NCI-H187 treated with DMSO at 0.1 percent for 48 hours (cell line): ENCODE results near the gene GNAL.

Experiments used
- DNase-seq: peaks from one replicate; lab custom pipeline; 2025; lab: John Stamatoyannopoulos, UW

GNAL gene

DNA sequence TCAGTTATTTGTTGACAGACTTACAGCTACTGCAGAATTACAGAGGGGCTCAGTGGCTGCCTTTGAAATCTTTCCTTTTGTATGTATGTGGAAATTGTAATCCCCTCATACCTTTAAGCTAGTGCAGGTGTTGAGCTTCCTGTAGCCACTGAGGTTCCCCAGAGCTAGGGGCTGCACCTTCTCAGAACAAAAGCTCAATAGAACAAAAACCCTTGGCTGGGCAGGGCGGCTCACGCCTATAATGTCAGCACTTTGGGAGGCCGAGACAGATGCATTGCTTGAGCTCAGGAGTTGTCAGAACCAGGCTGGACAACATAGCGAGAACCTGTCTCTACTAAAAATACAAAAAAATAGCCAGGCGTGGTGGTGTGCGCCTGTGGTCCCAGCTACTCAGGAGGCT is 120.8 kb downstream of the GNAL start:
- no peak for DNase-seq

DNA sequence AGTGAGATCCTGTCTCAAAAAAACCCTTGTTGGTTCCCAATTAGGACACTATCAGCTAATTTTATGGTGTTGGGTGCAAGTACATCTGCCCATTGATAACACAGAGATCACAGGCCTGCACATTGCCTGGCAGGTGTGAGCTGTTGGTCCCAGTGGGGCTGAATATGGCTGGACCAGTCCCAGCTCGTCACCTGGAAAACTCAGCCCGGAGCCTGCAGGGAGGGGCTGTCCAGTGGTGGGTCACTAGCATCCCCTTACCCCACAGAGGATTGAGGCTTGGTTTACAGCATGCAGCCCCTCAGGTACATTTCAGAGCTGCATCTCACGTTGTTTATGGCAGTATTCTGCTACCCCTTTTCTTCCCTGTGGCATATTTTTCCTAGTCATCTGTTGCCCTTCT is 121.3 kb downstream of the GNAL start:
- no peak for DNase-seq

DNA sequence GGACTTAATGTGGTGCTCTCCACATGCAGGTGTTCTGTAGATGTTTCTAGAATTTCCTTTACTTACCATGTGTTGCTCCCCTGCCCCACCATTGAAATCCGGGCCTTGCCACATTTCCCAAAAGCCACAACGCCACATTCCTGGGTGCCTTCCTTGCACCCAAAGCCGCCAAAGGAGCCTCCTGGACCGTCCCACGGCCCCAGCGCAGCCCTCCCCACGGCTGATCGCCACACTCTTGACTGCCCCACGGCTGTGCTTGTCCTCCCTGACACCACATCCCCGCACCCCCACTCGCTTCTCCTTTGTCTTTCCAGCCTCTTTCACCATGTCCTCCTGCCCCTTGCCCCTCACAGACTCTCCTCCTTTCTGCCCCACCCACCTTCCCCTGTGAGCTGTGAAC is 121.9 kb downstream of the GNAL start:
- DNase-seq, result no peak

DNA sequence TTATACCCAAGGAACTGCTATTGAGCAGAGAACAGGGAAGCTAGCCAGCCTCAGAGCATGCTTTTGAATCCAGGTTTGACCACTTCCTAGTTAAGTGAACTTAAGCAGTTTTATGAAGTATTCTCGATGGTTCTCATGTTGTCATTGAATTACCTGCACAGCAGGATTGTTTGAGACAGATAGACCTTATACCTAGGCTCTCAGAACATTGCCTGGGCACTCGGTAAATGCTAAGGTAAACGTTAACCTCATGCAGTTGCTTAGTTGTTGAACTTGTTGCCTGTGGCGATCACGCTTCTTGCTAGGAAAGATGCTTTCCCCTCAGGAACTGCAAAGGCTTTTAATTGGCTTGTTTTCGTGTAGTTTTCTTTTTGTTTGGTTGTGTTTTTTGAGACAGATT is 128.2 kb downstream of the GNAL start:
- no peak for DNase-seq

DNA sequence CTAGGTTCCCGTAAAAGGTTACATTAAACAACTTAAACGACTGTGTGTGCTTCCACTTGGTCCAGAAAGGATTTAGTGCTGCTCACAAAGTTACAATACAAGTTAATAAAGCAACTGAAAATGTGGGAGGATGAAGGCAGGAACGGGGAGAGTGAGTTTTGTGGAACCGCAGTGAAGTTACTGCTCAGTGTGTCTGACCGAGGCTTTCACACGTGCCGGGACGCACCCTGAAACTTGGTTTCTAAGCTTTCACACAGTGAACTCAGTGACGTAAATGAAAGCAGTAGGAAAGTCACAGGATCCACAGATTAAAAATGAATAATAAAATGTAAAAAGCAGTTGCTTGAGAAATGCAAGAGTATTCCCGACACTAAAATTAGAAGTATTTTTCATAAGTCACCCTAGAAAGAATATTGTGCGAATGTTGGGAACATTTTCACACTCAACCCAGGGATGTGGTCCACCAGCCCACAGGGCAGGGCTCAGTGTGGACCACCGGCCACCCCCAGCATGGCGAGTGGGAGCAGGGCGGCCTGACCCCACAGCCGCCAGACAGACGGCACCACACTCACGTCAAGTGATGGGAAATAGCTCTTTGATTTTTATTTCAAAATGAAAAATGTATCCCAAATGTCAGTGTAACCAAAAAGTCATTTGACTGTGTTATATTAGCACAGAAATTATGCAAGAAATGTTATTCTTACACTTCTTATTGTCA is 129.6 kb downstream of the GNAL start:
- no peak for DNase-seq

DNA sequence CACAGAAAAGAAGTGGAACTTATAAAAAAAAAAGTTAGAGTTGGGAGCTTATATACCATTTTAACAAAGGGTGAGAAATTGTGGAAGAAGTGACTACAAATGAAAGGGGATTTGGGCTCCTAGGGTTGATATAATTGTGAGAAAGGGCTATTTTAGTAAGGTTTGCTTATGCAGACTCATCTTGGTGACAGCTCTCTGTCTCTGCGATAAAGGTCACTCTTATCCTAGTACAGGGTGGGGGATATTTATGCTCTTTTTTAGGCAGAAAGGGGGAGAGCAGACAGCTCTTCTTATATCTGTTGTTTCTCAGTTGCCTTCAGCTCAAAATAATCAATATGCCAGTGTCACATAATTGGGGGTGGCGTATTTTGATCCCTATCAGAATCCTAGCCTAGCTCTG is 130.9 kb downstream of the GNAL start:
- DNase-seq, result no peak

DNA sequence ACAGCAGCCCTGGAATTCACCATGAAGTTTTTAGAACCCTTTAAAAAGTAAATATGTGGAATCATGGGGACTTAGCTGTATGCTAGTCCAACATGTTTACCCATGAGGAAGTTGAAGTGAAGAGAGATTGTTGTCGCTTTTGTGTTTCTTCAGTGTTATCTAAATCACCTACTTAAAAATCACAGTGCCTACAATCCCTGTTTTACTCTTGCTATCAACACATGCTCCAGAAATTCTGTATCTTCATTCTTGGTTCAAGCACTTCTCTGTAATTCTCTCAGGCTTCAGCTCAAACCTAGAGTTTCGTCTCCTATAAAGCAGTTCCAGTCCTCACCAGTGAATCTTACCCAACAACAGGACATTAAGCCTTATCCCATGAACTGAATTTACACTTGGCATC is 131.6 kb downstream of the GNAL start:
- DNase-seq, result no peak

DNA sequence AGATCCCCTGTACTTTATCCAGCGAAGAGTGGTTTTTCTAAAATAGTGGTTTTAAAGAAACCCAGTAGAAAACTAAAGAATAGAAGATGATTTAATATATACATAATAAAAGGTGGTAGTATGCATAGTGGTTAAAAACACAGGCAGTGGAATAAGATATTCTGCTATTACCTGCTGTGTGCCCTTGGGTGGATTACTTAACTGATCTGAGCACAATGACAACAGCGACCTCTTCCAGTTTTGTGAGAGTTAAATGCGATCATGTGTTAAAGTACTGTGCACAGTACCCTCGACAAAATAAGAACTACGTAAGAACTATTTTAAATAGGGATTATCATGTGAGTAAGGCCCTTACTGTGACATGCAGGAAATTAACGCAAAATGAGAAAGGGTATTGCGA is 132.1 kb downstream of the GNAL start:
- DNase-seq, result no peak

DNA sequence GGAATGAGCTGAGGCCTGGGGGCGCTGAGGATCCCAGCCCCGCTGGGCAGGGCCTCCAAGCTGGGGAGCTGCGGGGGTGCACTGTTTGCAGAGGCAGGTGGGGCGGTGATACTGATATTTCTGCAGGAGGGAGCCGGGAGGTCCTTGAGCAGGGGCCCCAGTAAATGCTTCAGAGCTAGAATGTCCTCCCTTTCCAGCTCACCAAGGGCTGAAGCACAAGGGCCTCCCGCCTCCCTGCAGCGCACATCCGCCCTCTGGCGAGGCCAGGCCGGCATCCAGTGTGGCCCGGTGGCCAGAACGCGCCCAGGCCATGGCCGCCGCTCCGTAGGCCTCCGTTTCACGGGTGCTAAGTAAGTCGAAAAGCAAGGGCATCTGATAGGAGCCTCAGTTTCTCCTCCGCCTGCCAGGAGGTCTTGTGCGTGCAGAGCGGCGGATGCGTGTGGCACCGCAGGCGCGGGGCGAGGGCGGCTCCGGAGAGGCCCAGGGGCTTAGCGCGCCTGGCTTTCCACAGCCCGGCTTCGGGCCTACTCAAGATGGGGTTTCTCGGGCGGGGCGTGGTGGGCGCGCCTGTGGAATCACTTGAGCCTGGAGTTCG is 132.7 kb downstream of the GNAL start:
- DNase-seq, result no peak

DNA sequence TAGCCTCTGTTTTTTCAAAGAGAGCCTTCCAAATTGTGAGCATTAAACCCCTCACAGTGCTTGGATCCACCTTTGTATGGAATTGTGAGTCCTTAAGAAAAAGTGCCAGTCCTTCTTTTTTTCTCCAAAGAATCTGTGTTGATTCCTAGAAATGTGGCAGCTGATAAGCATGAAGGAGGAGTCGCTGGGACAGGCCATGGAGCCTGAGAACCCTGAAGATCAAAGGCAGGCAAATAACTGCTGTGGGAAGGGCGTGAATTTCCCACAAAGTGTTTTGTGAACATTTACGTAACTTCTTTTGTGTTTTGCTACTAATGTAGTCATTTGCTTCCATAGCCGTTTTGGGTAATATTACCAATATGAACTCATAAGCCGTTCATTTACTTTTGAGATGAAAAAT is 134.5 kb downstream of the GNAL start:
- DNase-seq, result no peak

DNA sequence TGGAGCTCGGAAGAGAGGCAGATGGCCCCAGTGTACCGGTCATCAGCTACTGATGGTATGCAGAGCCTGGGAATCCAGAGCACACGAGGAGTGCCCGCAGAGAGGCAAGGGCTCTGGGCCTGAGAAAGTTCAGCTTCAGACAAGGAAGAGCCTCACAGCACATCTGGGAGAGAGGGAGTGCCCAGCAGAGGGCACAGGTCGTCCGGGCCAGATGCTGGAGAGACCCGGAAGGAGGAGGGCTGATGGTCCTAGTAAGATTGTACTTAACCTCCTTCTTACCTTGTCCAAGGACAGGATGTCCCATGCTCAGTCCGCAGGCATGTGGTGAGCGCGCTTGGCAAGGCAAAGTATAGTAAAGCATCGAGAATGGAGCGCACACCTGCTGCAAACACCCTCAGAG is 137.8 kb downstream of the GNAL start:
- no peak for DNase-seq

DNA sequence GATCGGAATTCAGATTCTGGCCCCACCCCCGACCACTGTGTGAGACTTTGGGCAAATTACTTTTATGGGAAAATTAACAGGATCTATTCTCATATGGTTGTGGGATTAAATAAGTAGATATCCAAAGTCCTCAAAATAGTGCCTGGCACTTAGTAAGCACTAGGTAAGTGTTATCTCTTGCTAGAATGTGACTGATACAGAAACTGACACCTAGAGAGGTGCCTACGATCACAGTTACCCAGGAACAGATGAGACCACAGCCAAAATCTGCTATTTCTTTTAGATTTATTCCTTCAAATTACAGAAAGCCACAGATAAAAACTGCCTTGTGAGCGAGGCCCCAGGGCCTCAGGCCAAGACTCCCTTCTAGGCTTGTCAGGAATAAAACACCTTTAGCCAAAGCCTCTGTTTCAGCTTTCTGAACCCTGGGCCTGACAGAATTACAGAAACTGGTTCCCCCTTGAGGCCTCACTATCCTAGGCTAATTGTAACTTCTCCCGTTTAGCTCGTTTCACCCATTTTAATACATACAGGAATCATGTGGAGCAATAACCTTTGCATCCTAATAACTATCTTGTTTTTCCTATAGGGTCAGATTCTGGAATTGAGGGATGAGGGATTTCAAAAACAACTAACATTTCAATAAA is 139.8 kb downstream of the GNAL start:
- DNase-seq, result no peak

DNA sequence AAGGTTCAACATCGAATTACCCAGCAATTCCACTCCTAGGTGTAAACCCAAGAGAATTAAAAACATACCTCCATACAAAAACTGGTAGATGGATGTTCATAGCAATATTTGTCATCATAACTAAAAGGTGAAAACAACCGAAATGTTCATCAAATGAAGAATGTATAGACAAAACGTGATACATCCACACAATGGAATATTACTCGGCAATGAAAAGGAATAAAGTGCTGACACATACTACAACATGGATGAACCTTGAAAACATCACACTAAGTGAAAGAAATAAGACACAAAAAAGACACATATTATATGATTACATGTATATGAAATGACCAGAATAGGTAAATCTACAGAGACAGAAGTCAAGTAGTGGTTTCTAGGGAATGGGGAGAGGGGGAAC is 141.5 kb downstream of the GNAL start:
- no peak for DNase-seq

DNA sequence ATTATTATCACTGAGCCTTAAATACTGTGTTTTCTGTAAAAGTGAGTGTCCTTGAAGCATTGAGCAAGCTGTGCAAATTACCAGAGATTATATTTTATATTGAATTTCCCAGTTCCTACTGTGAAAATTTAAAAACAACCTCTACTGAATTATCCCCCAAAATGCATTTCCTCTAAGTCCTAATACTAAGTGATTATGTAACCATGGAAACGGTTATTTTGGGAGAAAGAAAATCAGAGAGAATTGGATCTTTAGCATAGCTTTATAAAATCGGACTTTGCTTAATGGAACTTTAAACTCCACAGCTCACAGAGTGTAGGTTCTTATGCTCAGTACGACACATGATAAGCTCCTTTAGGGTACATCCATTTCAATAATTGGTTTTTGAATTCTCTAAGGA is 142.9 kb downstream of the GNAL start:
- DNase-seq, result no peak

DNA sequence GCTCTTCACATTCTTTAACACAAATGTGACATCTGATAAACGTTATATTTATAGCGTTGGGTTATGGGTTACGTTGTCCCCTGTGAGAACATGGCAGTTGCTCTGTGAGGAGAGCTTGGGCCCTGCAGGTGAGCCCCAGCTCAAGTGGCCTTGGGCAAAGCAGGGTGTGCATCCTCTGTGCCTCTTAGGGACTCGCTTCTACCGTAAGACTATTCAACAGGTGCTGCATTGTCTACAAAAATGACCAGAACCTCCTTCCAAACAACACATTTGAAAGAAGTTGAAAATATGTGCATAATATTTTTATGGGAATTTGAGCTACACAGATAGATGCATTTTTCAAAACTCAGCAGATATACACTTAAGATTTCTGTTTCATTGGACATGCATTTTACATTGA is 145.7 kb downstream of the GNAL start:
- DNase-seq, result no peak

DNA sequence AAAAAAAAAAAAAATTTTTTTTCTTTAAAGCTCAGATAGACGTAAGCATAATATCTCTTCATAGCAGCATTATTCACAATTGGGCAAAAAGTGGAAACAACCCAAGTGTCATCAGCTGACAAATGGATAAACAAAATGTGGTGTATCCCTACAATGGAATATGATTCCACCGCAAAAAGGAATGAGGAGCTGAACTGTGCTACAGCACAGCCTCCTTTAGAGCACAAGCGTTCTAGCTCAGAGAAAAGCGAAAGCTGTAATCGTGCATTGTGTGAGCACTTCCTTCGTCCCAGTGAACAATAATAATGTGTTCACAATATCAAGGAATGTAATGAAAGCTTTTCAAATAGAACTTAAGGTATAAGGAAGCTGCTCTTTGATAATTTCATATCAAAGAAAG is 150.5 kb downstream of the GNAL start:
- no peak for DNase-seq

DNA sequence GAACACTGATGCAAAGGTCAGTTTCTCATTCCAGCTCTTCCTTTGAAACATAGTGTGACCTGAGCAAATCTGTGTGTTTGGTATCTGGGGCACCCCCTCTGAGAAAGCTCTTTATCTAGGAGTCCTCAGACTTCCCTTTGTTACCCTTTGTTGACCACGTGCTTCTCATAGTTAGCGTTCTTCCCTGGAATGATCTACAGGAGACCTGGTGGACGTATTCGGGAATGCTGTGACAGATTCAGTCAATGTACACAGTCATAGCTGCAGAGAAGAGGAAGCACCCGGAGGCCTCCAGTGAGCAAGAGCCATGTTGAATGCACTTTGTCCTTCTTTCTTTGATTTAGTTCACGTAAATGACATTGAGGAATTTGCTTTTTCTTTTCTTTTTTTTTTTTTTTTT is 151.4 kb downstream of the GNAL start:
- DNase-seq, result no peak

DNA sequence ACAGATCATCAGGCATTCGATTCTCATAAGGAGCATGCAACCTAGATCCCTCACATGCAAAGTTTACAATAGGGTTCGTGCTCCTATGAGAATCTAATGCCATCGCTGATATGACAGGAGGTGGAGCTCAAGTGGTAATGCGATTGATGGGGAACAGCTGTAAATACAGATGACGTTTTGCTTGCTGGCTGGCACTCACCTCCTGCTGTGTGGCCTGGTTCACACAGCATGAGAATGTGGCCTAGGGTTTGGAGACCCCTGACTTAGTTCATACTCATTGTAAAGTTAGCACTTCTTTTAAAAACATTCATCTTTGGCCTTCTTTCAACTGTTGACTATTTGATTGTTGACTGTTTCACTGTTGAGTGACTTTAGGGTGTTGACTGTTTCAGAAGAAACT is 153.5 kb downstream of the GNAL start:
- no peak for DNase-seq

DNA sequence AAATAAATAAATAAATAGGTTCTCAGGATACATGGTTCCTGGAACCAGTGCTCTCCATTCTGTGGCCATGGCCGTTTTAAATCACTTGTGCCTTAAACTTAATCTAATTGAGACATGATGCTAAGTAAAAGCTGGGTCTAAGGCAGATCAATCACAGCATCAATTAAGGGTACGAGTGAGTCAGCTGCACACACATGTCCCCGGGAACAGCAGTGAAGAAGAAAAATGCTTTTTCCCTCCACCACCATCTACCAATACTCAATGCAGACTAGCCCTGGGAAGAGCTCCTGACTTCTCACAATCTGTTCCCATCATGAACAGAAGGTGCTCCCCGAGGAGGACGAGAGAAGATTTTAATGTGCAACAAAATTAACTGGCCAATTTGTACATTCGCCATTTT is 155.4 kb downstream of the GNAL start:
- no peak for DNase-seq

DNA sequence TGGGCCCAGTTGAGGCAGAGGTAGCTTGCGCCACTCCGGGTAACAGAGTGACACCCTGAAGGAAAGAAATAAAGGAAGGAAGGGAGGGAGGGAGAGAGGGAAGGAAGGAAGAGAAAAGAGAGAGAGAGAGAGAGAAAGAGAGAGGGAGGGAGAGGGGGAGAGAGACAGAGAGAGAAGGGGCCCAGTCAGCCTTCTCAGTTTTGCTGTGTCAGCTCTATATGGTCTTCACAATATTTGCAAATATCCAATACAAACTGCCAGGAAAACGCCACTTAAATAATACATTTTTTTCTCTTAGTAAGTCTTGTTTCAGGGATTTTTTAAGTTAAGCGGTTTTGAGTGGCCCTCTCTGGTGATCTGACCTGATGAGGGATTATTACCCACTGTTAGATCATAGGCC is 156.6 kb downstream of the GNAL start:
- no peak for DNase-seq

DNA sequence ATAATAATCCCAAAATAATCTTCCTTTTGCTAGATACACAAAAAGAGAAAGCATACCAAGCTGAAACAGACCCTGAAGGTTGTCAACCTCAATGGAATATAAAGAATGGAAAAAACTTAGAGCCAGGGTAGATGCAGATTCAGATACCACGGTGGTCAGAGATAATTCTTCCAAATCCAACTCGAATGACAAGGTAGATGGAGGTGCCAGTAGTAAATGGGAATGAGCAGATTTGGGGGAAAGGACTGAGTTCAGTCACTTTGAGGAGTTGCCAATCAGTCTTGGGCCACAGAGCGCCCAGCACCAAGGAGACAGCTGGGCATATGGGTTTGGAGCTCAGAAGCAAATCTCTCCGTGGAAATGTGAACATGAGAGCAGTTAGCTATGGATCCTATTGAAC is 158.7 kb downstream of the GNAL start:
- DNase-seq, result no peak

DNA sequence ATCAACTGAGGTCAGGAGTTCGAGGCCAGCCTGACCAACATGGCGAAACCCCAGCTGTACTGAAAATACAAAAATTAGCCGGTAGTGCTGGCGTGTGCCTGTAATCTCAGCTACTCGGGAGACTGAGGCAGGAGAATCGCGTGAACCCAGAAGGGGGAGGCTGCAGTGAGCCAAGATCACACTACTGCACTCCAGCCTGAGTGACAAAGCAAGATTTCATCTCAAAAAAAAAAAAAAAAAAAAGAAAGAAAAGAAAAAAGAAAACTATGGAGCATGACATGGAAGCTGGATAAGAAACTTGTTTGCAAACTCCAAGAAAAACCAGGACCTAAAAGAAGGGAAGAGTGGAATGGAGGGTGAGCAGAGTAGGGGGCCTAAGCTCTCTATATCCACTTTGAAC is 160.2 kb downstream of the GNAL start:
- no peak for DNase-seq

DNA sequence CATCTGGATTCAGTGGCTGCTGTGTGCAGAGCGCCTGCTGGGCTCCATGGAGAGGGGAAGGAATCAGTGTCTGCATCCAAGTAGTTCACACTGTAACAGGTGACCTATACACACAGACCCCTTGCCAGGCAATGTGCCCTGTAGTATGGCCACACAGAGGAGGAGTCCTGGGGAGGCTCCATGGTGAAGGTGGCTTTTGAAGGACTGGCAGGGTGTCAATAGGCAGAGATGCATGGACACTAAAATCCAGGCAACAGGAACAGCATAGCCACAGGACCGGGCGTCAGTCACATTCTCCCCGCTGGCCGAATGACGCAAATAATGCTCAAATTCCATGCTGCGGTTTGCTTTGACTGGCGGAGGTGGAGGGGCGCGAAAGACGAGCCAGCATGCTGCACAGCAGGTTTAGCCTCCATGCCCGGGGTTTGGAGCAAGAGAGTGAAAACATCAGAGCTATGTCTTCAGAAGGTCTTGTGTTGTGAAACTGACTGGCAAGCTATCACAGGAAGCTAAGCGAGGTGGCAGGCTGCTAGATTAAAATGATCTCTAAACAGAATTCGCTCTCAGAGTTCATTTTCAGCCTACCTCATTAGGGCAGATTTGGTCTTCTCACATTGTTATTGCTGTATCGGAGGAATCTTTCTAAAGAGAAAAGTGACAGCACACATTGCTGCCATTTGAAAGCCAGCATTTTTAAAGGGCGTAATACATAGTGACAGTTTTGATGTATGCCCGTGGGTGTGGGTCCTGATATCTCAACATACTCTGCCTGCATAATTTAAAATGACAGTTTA is 161.0 kb downstream of the GNAL start:
- no peak for DNase-seq
